GM10266 (cell line): Measurements from ENCODE around the gene KRTAP5-9.
"Not testable (repeated sequence)": the region's sequence is repeated elsewhere in the genome, so short reads cannot be mapped to it uniquely, and the experiment has no call there.

ENCODE experiments used
- DNase-seq: peaks from one replicate; pipeline ENCODE4 v3.0.0; 2012; ENCODE audit errors: extremely low spot score
- CTCF ChIP-seq: IDR thresholded peaks from 2 replicates; pipeline ENCODE4 v1.5.1; 2012; ENCODE audit warnings: mild to moderate bottlenecking, low read depth; ENCODE audit not compliant: control insufficient read depth, insufficient read depth; ENCODE audit errors: missing control alignments

Gene KRTAP5-9

GRCh38 chr11:71574418-71574817 is 26.2 kb downstream of the KRTAP5-9 start:
- no peak for TF ChIP-seq CTCF
- DNase-seq = no peak

- no peak for DNase-seq
- no peak for TF ChIP-seq CTCF
Measured at GRCh38 chr11:71575723-71576424, 27.7 kb downstream of the KRTAP5-9 start.

- DNase-seq = not testable (repeated sequence)
Measured at GRCh38 chr11:71576688-71577465, 28.7 kb downstream of the KRTAP5-9 start.

GRCh38 chr11:71577469-71578004 is 29.3 kb downstream of the KRTAP5-9 start:
- TF ChIP-seq CTCF = no peak
- no peak for DNase-seq

- not testable (repeated sequence) for DNase-seq
Measured at GRCh38 chr11:71579513-71579912, 31.3 kb downstream of the KRTAP5-9 start.

- peak; percentile 77 for TF ChIP-seq CTCF
- peak; percentile 68 for DNase-seq
Measured at GRCh38 chr11:71580057-71581003, 32.1 kb downstream of the KRTAP5-9 start.

GRCh38 chr11:71581826-71582225 is 33.6 kb downstream of the KRTAP5-9 start:
- DNase-seq = no peak
- no peak for TF ChIP-seq CTCF

- DNase-seq = no peak
- TF ChIP-seq CTCF = no peak
Measured at GRCh38 chr11:71582309-71582895, 34.2 kb downstream of the KRTAP5-9 start, which contains the start of gene KRTAP5-11. Gene KRTAP5-11 (minus strand): TSS chr11:71582875. CDS start chr11:71582837, 38 bp downstream.

GRCh38 chr11:71582969-71583368 is 34.7 kb downstream of the KRTAP5-9 start:
- DNase-seq = not testable (repeated sequence)

GRCh38 chr11:71585673-71586072 is 37.5 kb downstream of the KRTAP5-9 start:
- not testable (repeated sequence) for DNase-seq

GRCh38 chr11:71588314-71588713 is 40.1 kb downstream of the KRTAP5-9 start:
- DNase-seq = not testable (repeated sequence)
